A204.1 (cell line): Measurements from ENCODE around the gene ABCC4.
"Not testable (repeated sequence)": the region's sequence is repeated elsewhere in the genome, so short reads cannot be mapped to it uniquely, and the experiment has no call there.

Source experiments
- FAIRE-seq: peaks from 2 replicates; lab custom pipeline; 2012; peaks lifted over from hg19 to GRCh38; lab: Jason Lieb, UNC

Gene ABCC4

DNA sequence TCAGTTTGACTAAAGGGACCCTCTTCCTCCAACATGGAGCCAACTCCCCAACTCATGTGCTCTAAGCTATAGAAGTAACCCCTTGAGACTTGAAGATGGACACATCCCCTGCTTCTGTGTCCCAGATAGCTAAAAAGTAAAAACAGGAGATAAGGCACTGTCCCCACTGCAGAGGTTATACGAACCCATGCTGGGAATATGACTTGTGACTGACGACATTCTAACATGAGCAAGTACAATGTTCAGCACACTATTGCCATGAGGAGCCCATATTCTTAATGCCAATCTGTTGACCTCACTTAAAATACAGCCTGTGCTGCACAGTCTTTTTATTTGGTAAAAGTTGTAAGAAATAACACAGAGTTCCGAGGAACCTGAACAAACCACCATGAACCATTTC, 71.4 kb downstream of the ABCC4 start:
- no peak for FAIRE-seq

DNA sequence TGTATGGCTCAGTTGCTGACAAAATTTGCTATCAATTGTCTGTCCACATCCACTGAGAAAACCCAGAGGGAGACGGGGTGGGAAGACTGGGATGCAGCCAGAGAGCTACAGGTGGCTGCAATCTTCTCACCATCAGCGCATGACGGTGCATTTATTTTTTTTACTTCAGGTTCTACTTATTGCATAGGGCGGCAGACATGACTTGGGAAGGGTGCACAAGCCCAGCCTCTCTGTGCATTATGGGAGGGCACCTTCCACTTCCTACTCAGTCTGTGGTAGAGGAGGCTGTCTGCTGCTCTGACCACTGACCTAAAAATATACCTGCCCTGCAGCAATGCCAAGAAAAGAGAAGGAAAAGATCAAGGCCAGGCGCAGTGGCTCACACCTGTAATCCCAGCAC, 73.1 kb downstream of the ABCC4 start:
- no peak for FAIRE-seq

DNA sequence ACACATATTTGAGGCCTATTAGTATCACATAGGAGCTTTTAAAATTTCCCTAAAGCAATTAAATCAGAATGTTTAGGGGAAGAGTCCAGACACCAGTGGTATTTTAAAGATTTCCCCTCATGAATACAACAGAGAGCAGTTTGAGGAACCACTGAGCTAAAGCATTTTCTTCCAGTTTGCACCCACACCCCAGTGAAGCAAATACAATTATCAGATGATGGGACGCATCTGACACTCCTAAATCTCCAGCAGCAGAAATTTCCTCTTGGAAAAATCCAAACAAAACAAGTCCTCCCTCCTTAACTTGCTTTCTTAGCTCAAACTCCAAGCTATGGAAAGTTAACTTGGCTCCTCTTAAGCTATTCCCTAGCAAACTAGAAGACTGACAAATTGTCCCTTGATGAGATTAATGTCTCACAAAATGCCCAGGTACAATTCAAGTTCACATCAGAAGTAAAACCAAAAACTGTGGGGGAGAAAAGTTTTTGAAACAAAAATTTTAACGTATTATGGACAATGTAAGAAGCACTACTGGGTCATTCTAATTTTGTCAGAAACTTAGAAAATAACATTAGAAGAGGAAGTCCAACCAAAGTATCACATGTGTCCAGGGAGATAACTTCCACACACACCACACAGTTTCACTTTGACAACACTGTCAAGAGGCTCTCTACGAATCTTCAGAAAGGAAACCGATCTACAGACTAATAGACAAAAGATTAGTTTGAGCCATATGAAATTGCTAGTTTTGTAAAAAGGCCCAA, 74.1 kb downstream of the ABCC4 start:
- no peak for FAIRE-seq

- no peak for FAIRE-seq
Observed at GRCh38 chr13:95226476-95226875, 74.8 kb downstream of the ABCC4 start.

DNA sequence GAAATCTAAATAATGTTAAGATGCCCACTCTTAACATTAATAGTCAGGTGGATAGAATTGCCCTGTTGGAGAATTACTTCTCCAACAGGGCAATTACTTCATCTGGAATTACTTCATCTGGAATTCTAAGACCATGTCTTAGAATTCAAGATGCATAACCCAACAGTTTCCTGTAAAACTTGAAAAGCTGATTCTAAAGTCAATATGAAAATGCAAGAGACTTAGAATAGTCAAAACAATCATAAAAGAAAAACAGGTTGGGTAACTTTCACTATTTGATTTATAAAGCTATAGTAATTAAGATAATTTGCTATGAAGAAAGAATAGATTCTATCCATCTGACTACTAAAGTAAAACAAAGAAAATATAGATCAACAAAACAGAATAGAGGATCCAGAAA, 75.2 kb downstream of the ABCC4 start:
- no peak for FAIRE-seq

DNA sequence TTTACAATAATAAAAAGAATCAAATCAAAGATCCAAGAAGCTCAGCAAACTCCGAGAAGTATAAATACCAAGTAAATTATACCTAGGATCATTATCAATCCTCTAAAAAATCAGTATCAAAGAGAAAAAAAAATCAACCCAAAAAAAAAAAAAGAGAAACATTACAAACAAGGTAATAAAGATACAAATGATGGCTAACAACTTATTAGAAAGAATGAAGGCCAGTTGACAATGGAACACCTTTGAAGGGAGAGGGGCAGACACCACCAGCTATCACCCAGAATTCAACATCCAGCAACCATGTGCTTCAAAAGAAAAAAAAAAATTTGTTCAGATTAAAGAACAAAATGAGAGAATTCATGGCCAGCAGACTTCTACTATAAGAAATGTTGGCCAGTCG, 77.2 kb downstream of the ABCC4 start:
- FAIRE-seq, result no peak

GRCh38 chr13:95222733-95223018, 78.6 kb downstream of the ABCC4 start:
- no peak for FAIRE-seq

DNA sequence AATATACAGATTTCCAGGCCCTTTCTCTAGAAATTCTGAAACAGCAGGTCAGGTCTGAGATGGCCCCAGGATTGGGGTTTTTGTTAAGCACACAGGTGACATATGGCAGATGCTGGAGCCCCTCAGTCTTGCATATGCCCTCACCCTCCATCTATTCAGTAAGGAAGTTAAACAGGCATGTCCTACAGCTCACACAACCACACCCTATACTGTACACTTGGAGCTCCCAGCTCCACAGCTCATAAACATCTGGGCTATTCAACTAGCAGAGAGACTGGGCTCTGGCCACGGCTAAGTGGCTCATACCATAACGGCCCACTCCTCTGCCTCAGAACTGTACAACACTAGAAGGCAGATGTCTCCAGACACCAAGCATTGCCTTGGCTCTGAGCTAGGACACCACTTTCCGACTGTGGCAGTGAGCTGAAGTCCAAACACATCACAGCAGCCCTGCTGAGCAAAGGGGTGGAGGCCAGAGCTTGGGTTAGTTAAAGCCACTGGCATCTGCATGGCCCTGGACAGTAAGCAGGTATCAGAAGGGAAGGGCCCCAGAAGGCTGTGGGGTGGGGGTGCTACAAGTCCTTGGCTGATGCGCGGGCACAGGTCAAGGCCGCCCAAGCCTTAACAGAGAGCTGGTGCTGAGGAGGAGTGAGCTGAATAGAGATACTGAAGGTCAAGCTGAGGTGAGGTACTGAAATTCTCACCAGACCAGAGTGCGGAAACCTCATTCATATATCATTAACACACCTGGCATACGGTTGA, 79.1 kb downstream of the ABCC4 start:
- no peak for FAIRE-seq

DNA sequence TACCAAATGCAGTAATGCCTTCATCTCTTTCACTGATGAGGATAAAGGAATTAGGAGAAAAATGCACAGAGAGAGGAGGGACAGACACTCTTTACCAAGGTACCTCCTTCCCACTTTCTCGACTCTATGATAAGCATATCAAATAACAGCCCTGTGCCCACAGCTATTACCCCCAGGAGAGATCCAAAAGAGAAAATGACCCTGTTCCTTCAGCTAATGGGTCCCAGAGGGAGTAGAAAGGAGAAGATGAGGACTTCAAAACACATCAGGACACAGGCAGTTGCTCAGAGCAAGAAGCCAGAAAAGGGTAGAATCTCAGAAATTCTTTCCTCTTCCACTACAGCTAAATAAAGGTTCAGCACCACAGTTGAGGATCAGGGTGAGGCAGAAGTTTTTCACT, 80.6 kb downstream of the ABCC4 start:
- FAIRE-seq, result no peak

DNA sequence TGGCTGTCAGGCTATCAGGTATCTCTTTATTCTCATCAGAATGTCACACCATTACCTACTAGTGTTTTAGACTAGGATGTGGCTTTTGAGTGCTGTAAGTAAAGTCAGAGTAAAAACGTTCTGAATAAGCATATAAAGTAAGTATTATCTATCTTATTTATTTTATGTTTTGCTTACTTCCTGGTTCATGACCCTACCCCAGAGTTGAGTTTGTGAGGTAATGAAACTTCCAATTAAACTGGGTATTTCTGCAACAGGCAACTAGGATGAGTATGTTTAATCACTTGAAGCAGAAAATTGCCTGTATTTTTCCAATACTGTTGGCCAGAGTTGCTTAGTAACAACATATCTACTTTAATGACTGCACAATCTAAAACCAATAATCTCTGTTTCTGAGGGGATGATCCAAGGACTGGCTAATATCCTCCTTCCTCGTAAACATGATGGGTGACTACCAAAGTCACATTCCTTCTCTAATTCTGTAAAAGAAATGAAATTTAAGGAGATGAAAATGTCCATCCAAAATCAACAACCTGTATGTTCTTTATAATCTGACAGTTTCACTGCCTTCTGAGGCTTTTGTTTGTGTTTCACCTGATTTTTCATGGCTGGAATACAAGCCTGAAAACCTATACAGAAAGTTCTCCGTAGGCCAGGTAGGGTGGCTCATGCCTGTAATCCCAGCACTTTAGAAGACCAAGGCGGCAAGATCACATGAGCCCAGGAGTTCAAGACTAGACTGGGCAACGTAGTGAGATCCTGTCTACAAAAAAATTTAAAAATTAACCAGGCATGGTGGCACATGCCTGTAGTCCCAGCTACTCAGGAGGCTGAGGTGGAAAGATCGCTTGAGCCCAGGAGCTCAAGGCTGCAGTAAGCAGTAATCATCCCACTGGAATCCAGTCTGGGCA, 83.1 kb downstream of the ABCC4 start:
- FAIRE-seq, result no peak

- peak; percentile 47 for FAIRE-seq
Observed at GRCh38 chr13:95216182-95216581, 85.1 kb downstream of the ABCC4 start.

DNA sequence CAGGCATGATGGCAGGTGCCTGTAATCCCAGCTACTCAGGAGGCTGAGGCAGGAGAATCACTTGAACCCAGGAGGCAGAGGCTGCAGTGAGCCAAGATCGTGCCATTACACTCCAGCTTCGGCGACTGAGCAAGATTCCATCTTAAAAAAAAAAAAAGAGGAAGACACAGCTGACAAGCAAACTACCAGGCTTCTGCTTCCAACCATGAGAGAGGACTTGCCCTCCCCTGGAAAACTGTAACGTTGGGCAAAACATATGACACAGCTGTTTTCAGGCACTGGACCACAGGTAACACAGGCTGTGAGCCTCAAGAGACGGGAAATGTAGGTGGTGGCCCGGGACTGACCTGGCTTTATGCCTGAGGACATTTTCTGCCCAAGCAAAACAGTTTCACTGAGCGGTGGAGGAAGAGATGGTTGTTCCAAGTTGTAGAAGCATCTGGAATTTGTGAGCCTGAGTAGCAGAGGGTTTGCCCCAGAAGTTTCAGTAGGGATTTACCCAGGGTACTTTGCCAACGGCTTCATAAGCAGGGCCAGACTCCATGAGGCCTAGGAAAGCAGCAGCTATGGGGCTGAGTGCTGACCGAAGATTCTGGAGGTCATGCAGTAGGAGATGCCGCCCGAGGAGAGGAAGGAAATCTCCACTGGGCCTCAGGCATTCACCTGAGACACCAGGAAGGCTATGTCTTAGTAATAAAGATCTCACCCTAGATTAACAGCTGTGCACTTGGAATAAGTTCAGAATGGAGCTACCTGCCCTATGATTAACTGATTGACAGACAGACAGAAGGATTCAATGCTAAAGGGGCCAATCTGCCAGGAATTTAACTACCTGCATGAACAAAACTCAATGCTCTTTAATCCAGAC, 88.0 kb downstream of the ABCC4 start:
- no peak for FAIRE-seq

- FAIRE-seq, result no peak
Observed at GRCh38 chr13:95209109-95209508, 92.1 kb downstream of the ABCC4 start.

DNA sequence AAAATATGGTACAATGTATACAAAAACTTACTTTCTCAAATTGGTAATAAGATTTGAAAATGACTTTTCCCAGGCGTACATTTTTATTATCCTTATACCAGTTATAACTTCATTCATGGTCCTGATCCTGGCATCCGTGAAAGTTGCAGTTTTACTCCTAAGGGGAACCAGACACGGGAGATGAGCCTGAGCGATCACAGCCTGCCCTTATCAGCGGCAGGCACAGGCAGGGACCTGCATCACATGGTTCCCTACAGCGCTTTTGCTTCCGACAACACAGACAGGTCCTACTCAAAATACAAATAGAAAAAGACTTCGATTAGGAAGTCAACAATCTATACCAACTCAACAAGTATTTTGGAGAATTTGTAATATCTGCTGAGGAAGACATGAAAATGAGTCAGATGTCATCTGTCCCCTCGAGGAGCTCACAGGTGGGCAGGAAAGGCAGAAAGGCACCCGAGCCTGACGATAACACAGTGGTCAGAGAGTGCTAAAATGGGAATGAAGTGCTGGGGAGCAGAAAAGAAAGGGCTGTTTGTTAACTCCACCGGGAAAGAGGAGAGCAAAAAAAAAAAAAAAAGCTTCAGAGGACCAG, 93.4 kb downstream of the ABCC4 start:
- FAIRE-seq, result no peak

- no peak for FAIRE-seq
Observed at GRCh38 chr13:95206116-95206515, 95.1 kb downstream of the ABCC4 start.

DNA sequence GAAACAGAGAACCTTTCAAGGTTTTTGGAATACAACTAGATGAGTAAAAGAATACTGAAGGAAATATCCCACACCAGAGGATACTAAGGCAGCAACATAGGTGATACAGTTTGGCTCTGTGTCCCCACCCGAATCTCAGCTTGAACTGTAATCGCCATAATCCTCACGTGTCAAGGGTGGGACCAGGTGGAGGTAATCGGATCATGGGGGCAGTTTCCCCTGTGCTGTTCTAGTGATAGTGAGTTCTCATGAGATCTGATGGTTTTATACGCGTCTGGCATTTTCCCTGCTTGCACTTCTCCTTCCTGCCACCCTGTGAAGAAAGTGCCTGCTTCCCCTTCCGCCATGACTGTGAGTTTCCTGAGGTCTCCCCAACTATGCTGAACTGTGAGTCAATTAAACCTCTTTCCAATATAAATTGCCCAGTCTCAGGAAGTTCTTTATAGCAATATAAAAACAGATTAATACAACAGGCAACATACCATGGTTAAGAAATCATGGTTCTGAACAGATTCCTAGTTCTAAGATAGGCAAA, 97.0 kb downstream of the ABCC4 start:
- FAIRE-seq, result no peak

DNA sequence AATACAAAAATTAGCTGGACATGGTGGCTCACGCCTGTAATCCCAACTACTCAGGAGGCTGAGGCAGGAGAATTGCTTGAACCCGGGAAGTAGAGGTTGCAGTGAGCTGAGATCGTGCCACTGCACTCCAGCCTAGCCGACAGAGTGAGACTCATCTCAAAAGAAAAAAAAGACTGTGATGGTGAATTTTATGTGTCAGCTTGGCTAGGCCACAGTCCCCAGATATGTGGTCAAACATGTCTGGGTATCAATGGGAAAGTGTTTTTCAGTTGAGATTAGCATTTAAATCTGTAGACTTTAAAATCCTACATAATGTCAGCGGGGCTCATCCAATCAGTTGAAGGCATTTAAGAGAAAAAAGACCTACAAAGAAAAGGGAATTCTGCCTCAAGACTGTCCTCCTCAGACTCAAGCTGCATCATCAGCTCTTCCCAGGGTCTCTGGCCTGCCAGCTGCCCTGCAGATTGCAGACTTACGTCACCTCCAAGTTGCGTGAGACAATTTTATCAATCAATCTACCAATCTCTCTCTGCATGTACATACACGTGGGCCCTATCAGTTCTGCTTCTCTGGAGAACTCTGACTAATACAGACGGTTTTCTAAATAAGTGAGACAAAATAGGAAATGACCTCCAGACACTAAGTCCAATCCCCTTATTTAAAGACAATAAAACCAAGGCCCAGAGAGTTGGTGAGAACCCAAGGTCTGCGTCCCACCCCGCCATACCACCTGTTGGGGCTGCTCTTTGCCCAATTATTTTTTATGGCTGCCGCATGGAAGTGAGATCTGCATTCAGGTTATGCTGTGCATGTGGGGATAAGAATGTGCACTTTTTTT, 99.2 kb downstream of the ABCC4 start:
- no peak for FAIRE-seq

- FAIRE-seq, result not testable (repeated sequence)
Observed at GRCh38 chr13:95200386-95200957, 100.8 kb downstream of the ABCC4 start.

DNA sequence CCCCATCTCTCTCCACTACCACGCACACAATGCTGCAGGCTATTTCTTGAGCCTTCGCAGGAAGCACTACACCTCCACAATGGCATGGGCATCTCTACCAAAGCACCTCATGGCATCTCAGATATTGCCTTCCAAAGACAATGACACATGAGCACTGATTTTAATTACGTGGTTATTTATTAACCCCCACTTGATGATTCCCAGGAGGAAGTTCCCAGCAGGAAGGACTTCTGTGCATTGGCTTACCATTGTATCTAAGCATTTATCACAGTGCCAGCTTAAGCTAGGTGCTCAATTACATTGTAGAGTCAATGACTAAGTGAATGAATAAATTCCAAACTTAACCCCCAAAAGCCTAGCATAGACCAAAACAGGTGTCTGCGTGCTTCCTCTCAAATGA, 101.4 kb downstream of the ABCC4 start:
- FAIRE-seq, result no peak

- FAIRE-seq, result not testable (repeated sequence)
Observed at GRCh38 chr13:95198606-95199005, 102.6 kb downstream of the ABCC4 start.
